GM12878 (cell line): ENCODE results near the gene ATG4B. TPM values are rescaled to one million over a fixed set of nuclear protein-coding genes. Genes with fewer than 3 reads are reported as not detected.

Experiments used
- ATAC-seq: fragments of 200-7000 bp; cut with Tn5 transposase; 3 replicates; pipeline ENCODE4 v1.9.1; 2020; ENCODE audit warnings: mild to moderate bottlenecking, moderate library complexity
- BruUV-seq: library from RNA; stranded (reverse); fragments of 400-500 nt; replicated peaks from 2 replicates; lab custom pipeline; 2021; lab: Mats Ljungman, UMichigan
- CTCF ChIA-PET: fragments of 300-600 bp; sonication (Branson Sonifier 250); formaldehyde crosslinking; extraction: SDS; loops from one replicate; lab custom pipeline; 2021; ENCODE audit warnings: inconsistent platforms; lab: Yijun Ruan, JAX
- POLR2A ChIA-PET: fragments of 350-600 bp; formaldehyde crosslinking; extraction: SDS; loops from one replicate; lab custom pipeline; 2021; ENCODE audit warnings: inconsistent platforms; lab: Charles Lee
- RAD21 ChIA-PET: fragments of 300-600 bp; sonication (Branson Sonifier 250); formaldehyde crosslinking; loops from one replicate; lab custom pipeline; 2023; ENCODE audit warnings: antibody characterized with exemption; ENCODE audit not compliant: unreplicated experiment; lab: Charles Lee
- SMC1A ChIA-PET: fragments of 300-600 bp; sonication (Branson Sonifier 250); formaldehyde crosslinking; loops from one replicate; lab custom pipeline; 2023; ENCODE audit not compliant: unreplicated experiment, uncharacterized antibody; lab: Charles Lee
- DNase-seq: peaks from one replicate; pipeline ENCODE4 v3.0.0-alpha.2; 2011; ENCODE audit warnings: low read depth, low spot score
- FAIRE-seq: peaks from 3 replicates; lab custom pipeline; 2011; peaks lifted over from hg19 to GRCh38; lab: Jason Lieb, UNC
- H2AFZ ChIP-seq: 2 replicates; pipeline ENCODE4 v1.6.0; 2011; ENCODE audit warnings: low read depth, low read length, control low read depth; ENCODE audit not compliant: control insufficient read depth
- H3K27ac ChIP-seq: 2 replicates; pipeline ENCODE4 v1.5.1; 2011; ENCODE audit warnings: control low read depth; ENCODE audit not compliant: control insufficient read depth, insufficient read depth
- H3K27me3 ChIP-seq, 2 experiments: replicated peaks in 1 of 2; 2 replicates each; pipeline versions ENCODE4 v1.6.0 to v1.6.1; 2011; ENCODE audit warnings: low read length in 1 of 2; ENCODE audit not compliant: control insufficient read depth in 2 of 2, insufficient read depth in 2 of 2
- H3K36me3 ChIP-seq, 2 experiments: 2 replicates each; pipeline ENCODE4 v1.5.1; 2011; ENCODE audit warnings: low read length in 1 of 2; ENCODE audit not compliant: control insufficient read depth in 2 of 2, insufficient read depth in 2 of 2
- H3K4me1 ChIP-seq: 2 replicates; pipeline ENCODE4 v1.6.1; 2011; ENCODE audit warnings: mild to moderate bottlenecking, low read length, moderate library complexity, mixed read lengths; ENCODE audit not compliant: control insufficient read depth, insufficient read depth
- H3K4me2 ChIP-seq: 2 replicates; pipeline ENCODE4 v1.6.0; 2011; ENCODE audit warnings: control low read depth; ENCODE audit not compliant: control insufficient read depth, insufficient read depth
- H3K4me3 ChIP-seq: fragments of 200-600 bp; sonication (generic); 2 replicates; pipeline ENCODE4 v1.5.1; 2016
- H3K79me2 ChIP-seq: 2 replicates; pipeline ENCODE4 v1.6.0; 2011; ENCODE audit warnings: low read length; ENCODE audit not compliant: control insufficient read depth, insufficient read depth
- H3K9ac ChIP-seq: 2 replicates; pipeline ENCODE4 v1.8.0; 2011; ENCODE audit warnings: low read length, control low read depth, mixed read lengths; ENCODE audit not compliant: control insufficient read depth, insufficient read depth
- H3K9me3 ChIP-seq: replicated peaks from 3 replicates; pipeline ENCODE4 v1.5.1; 2011; ENCODE audit warnings: mild to moderate bottlenecking, low read length; ENCODE audit not compliant: control insufficient read depth, insufficient read depth
- H4K20me1 ChIP-seq: 2 replicates; pipeline ENCODE4 v1.6.0; 2011; ENCODE audit not compliant: control insufficient read depth, insufficient read depth
- ASH2L ChIP-seq: fragments of 300-600, 200-600 bp; sonication (generic); IDR thresholded peaks from 2 replicates; pipeline ENCODE4 v1.6.1; 2017; ENCODE audit warnings: low read depth, mild to moderate bottlenecking, borderline replicate concordance
- BRCA1 ChIP-seq: IDR thresholded peaks from 2 replicates; pipeline ENCODE4 v1.6.1; 2011; ENCODE audit warnings: low read depth, low read length, improper control_type of control experiment
- CREM ChIP-seq: IDR thresholded peaks from 2 replicates; pipeline ENCODE4 v1.6.1; 2014; ENCODE audit warnings: antibody characterized with exemption, low read depth
- CUX1 ChIP-seq: IDR thresholded peaks from 2 replicates; pipeline ENCODE4 v1.6.1; 2012; ENCODE audit warnings: improper control_type of control experiment, low read depth, low read length; ENCODE audit not compliant: insufficient replicate concordance
- ELK1 ChIP-seq: IDR thresholded peaks from 2 replicates; pipeline ENCODE4 v1.6.1; 2012; ENCODE audit warnings: low read depth, low read length, improper control_type of control experiment
- JUND ChIP-seq: IDR thresholded peaks from 2 replicates; pipeline ENCODE4 v1.6.1; 2012; ENCODE audit warnings: low read depth, mild to moderate bottlenecking, low read length, improper control_type of control experiment, moderate library complexity
- MEF2B ChIP-seq: fragments of 450-650 bp; IDR thresholded peaks from 2 replicates; pipeline ENCODE4 v1.6.1; 2018; ENCODE audit warnings: mild to moderate bottlenecking, moderate library complexity; ENCODE audit not compliant: partially characterized antibody, poor library complexity, severe bottlenecking
- MLLT1 ChIP-seq: fragments of 450-650 bp; IDR thresholded peaks from 2 replicates; pipeline ENCODE4 v1.6.1; 2016; ENCODE audit warnings: mild to moderate bottlenecking
- PBX3 ChIP-seq: IDR thresholded peaks from 2 replicates; pipeline ENCODE4 v1.6.1; 2011; ENCODE audit warnings: mild to moderate bottlenecking, low read depth, low read length, moderate library complexity; ENCODE audit not compliant: insufficient replicate concordance
- RAD21 ChIP-seq: IDR thresholded peaks from 2 replicates; pipeline ENCODE4 v1.6.1; 2011; ENCODE audit warnings: mild to moderate bottlenecking, low read depth, low read length, moderate library complexity; ENCODE audit not compliant: insufficient read depth
- RUNX3 ChIP-seq: IDR thresholded peaks from 2 replicates; pipeline ENCODE4 v1.6.1; 2012; ENCODE audit warnings: low read length, inconsistent platforms
- TARDBP ChIP-seq: IDR thresholded peaks from 2 replicates; pipeline ENCODE4 v1.6.1; 2016; ENCODE audit warnings: borderline replicate concordance
- ZNF384 ChIP-seq: IDR thresholded peaks from 2 replicates; pipeline ENCODE4 v1.6.1; 2012; ENCODE audit warnings: low read depth, mild to moderate bottlenecking, low read length, improper control_type of control experiment, borderline replicate concordance
- WGBS: methylation state at CpG from one replicate; pipeline ENCODE4 v1.1.6; 2016; ENCODE audit warnings: low lambda C conversion rate; ENCODE audit not compliant: insufficient replicate concordance, insufficient coverage; ENCODE audit errors: missing lambda C conversion rate; 5-methylcytosine and 5-hydroxymethylcytosine counted together
- in situ Hi-C: fragments of 300-500 bp; cut with MboI; formaldehyde crosslinking; loops from 9 replicates; pipeline ENCODE4 v1.14.3; 2018; ENCODE audit warnings: mixed read lengths
- intact Hi-C: fragments of 100-400 bp; cut with micrococcal nuclease; formaldehyde crosslinking; loops from one replicate; pipeline ENCODE4 v1.14.2; 2022; ENCODE audit not compliant: unreplicated experiment
- polyA plus RNA-seq, 11 experiments: library from polyadenylated mRNA; depleted of rRNA in 4 of 11; unstranded in 6 of 11; stranded (reverse) in 5 of 11; fragments of >200 nt; fragmentation: Nextera tagmentation in 4 of 11; fragmentation: Illumina TruSeq in 1 of 11; extraction: Ambion mirVana in 4 of 11; extraction: Trizol in 1 of 11; gene quantifications; 1 replicate in 1 of 11; 2 replicates in 10 of 11; pipeline versions ENCODE4 v1.2.1 to v1.2.3, GENCODE V29; 2011 to 2016; ENCODE audit warnings: inconsistent platforms in 2 of 11, missing spikeins in 2 of 11, low read depth in 1 of 11
- total RNA-seq, 4 experiments: library from RNA; depleted of rRNA in 3 of 4; stranded (reverse); fragments of >200 nt in 3 of 4; fragmentation: Illumina TruSeq in 1 of 4; extraction: Trizol in 1 of 4; gene quantifications; 2 replicates each; pipeline versions ENCODE4 v1.2.1 to v1.2.3, GENCODE V29; 2013 to 2021

ATG4B gene
- total and polyA plus RNA-seq, 10 of the 15 experiments (the other 5 are each of a cell fraction or from before 2014, with no cell fraction given): 5.8 to 84.1 (median 64.9) TPM

- no peaks in the 10 kb centered on the region for H4K20me1 ChIP-seq
- peak overlapping the region; percentile 70 for H3K9ac ChIP-seq
- 21% methylated on average over 15 of the region's 15 CpGs for WGBS
- peak overlapping the region; percentile 94 for H2AFZ ChIP-seq
- H3K9me3 ChIP-seq: no peaks in the 10 kb centered on the region
- H3K4me1 ChIP-seq: peaks cover 9% of the 10 kb centered on the region
- BruUV-seq: no TSS peak
- ChIA-PET CTCF (interaction anchor here (1.7 to 2.0 kb wide), 2 partner anchors 8 to 261 kb away, joined by 5 to 7 read pairs; no protein-coding TSS in a partner anchor), RAD21 (interaction anchor here (0.7 to 1.0 kb wide), 2 partner anchors 69 to 399 kb away, joined by 3 read pairs; partner anchors contain the start of gene DTYMK), POLR2A (interaction anchor here (1.0 to 1.5 kb wide), 2 partner anchors 9 to 13 kb away, joined by 3 to 10 read pairs; no protein-coding TSS in a partner anchor), SMC1A (interaction anchor here (0.6 to 1.5 kb wide), 4 partner anchors 16 to 259 kb away, joined by 3 to 5 read pairs (median 3); partner anchors contain the start of gene ATG4B)
- in situ Hi-C loops: no loop called here
- DNase-seq (peak; percentile 35), FAIRE-seq (peak; percentile 88), ATAC-seq (peak; percentile 89)
- H3K79me2 ChIP-seq: peaks cover 29% of the 10 kb centered on the region
- H3K4me2 ChIP-seq: peak overlapping the region; percentile 95
- H3K27ac ChIP-seq: peak overlapping the region; percentile 77
- no peaks in the 10 kb centered on the region for H3K27me3 ChIP-seq
- peaks cover 2 to 6% of the 10 kb centered on the region in 2 experiments for H3K36me3 ChIP-seq
- intact Hi-C loops: loop anchor here (10.0 kb wide), 1 partner anchor 263 kb away; the partner anchor contains the start of gene FARP2
- peak overlapping the region; percentile 64 for H3K4me3 ChIP-seq
- no peak for TF ChIP-seq JUND
- TF ChIP-seq MEF2B: peak; percentile 29
- TF ChIP-seq MLLT1: no peak
- TF ChIP-seq CUX1: no peak
- TF ChIP-seq PBX3: no peak
- no peak for TF ChIP-seq ASH2L
- no peak for TF ChIP-seq RUNX3
- no peak for TF ChIP-seq ZNF384
- TF ChIP-seq BRCA1: no peak
- no peak for TF ChIP-seq CREM
- no peak for TF ChIP-seq RAD21
- no peak for TF ChIP-seq ELK1
- no peak for TF ChIP-seq TARDBP
These were observed 19.9 kb upstream of the ATG4B start for GRCh38 chr2:241617431-241618154.
